Measurements from ENCODE around the gene CNTFR.

Gene CNTFR

DNA sequence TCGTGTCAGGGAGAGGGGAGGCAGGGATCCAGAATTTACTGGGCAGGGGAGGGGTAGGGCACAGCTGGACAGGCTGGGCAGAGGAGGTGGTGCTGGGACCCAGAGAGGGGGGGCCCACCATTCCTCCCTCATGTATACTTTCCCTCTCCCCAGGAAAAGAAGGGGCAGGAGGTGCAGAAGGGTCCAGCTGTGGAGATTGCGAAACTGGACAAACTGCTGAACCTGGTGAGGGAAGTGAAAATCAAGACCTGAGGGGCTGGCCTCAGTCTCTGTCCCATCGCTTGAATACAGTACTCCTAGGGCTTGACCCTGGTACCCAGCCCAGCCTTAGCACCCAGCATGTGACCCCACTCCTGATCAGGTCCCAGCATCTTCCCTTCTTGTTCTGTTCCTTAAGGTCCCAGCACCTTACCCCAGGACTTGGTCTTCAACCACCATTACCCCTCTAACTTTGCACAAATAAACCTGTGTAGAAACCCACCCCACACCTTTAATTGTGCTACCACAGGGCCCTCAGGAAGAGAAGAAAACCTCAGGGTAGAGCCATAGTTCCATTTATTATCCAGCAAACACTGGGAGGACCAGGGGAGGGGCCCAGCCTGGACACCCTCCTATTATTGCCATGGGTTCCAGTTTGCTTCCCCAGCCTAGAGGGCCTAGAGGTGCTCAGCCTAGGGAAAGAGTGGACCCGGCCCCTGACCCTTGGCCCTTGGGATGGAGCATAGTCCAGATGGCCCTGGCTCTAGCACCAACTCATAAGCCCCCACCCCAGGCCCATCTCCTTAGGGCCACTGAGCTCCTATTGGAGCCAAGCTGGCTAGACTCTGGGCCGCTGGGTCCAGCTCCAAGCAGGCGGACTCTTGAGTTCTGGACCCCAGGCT lies 68.8 kb downstream of the CNTFR start:
- Histone ChIP-seq H3K9me3 (ENCODE audit: control insufficient read depth in 2 of 2, low read length in 2 of 2) (no peaks in the 10 kb centered on the region), H3K4me1 (ENCODE audit: control insufficient read depth, insufficient read depth, low read length) (peaks cover 13% of the 10 kb centered on the region), H3K4me3 (ENCODE audit: low read length in 2 of 2) (no peak overlapping the region), H3K9ac (ENCODE audit: low read length in 2 of 2) (no peak overlapping the region), H3K27me3 (ENCODE audit: control insufficient read depth in 1 of 2, insufficient read depth in 2 of 2, low read length in 2 of 2) (no peaks in the 10 kb centered on the region), H3K27ac (ENCODE audit: low read length) (no peak overlapping the region), H3K36me3 (ENCODE audit: control insufficient read depth in 2 of 2, insufficient read depth in 2 of 2, low read length in 2 of 2) (no peaks in the 10 kb centered on the region)

DNA sequence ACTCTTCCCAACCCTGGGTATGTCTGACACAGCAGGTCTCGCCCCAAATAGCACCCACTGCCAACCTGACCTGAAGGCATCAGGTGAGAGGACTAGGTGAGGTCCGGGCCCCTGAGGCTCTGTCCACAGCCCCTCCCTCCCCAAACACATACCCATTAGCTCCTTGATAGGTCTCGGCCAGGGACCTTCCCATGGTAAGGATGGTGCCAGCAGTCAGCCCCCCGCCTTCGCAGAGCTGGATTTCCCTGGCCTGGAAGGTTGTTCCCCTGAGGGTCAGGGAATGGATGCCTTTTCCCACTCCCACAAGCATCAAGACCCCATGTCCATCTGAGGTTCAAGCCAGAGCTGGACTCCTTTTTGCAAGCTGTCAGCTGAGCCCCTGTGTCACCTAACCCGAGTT lies 69.4 kb downstream of the CNTFR start:
- H3K27me3 ChIP-seq (ENCODE audit: control insufficient read depth in 1 of 2, insufficient read depth in 2 of 2, low read length in 2 of 2) = no peaks in the 10 kb centered on the region
- peaks cover 13% of the 10 kb centered on the region for H3K4me1 ChIP-seq (ENCODE audit: control insufficient read depth, insufficient read depth, low read length)
- H3K9ac ChIP-seq (ENCODE audit: low read length in 2 of 2) = no peak overlapping the region

DNA sequence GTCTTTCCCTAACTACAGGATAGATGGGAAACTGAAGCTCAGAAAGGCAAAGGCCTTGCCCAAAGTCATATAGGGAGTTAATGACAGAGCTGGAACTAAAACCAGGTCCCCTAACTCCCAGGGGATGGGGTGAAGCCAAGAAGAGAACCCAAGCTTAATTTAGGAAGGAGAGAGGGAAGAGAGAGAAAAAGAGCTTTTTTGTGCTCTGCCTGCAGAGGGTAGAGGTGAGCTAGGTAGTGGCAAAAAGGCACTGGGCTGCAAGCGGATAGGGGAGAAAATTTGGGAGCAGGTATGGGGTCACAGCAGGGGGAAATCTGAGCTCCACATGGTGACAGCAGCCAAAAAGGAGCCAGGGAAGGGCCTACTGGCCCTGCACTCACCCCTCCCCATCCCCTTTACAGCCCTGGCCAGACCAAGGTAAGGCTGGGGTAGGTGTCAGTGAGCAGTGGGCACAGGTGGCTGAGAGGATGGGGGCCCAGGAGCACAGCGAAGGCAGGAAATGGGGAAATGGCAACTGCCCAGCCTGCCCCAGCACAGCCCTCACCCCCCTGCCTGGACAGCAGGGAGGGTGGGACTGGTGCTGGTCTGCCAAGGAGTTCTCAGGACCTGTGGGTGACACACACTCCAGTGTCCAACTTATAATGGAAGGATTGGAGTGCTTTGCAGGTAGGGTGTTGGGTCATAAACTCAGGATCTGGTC lies 70.1 kb downstream of the CNTFR start:
- no peaks in the 10 kb centered on the region for H3K36me3 ChIP-seq (ENCODE audit: control insufficient read depth in 2 of 2, insufficient read depth in 2 of 2, low read length in 2 of 2)
- peaks cover 13% of the 10 kb centered on the region for H3K4me1 ChIP-seq (ENCODE audit: control insufficient read depth, insufficient read depth, low read length)
- no peak overlapping the region for H3K4me3 ChIP-seq (ENCODE audit: low read length in 2 of 2)
- H3K9ac ChIP-seq (ENCODE audit: low read length in 2 of 2) = no peak overlapping the region
- H3K9me3 ChIP-seq (ENCODE audit: control insufficient read depth in 2 of 2, low read length in 2 of 2) = no peaks in the 10 kb centered on the region
- no peaks in the 10 kb centered on the region for H3K27me3 ChIP-seq (ENCODE audit: control insufficient read depth in 1 of 2, insufficient read depth in 2 of 2, low read length in 2 of 2)
- no peak overlapping the region for H3K27ac ChIP-seq (ENCODE audit: low read length)

More for the DNA sequence above, 69.4 kb downstream of the CNTFR start:
- Histone ChIP-seq H3K36me3 (ENCODE audit: control insufficient read depth in 2 of 2, insufficient read depth in 2 of 2, low read length in 2 of 2) (no peaks in the 10 kb centered on the region), H3K27ac (ENCODE audit: low read length) (no peak overlapping the region), H3K9me3 (ENCODE audit: control insufficient read depth in 2 of 2, low read length in 2 of 2) (no peaks in the 10 kb centered on the region), H3K4me3 (ENCODE audit: low read length in 2 of 2) (no peak overlapping the region)

DNA sequence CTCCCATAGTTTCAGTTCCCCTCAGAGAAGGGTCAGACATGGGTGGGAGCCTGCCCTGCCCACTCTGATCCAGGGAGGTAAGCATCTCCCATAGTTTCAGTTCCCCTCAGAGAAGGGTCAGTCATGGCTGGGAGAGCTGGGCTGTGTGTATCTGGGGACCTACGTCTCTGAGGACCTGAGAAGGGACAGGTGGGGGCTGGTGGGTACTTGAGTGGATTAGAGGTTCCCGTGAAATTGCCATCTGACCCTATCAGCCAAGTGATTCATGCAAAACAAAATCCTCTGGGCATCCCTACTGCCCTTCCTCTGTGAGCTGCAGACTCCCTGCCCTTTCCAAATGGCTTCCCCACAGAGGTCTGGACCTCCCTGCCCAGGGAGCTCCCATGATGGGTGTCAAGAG lies 70.6 kb downstream of the CNTFR start:
- no peaks in the 10 kb centered on the region for H3K9me3 ChIP-seq (ENCODE audit: control insufficient read depth in 2 of 2, low read length in 2 of 2)
- H3K9ac ChIP-seq (ENCODE audit: low read length in 2 of 2) = no peak overlapping the region
- H3K27me3 ChIP-seq (ENCODE audit: control insufficient read depth in 1 of 2, insufficient read depth in 2 of 2, low read length in 2 of 2) = no peaks in the 10 kb centered on the region
- H3K4me1 ChIP-seq (ENCODE audit: control insufficient read depth, insufficient read depth, low read length) = peaks cover 13% of the 10 kb centered on the region
- H3K4me3 ChIP-seq (ENCODE audit: low read length in 2 of 2) = no peak overlapping the region
- no peaks in the 10 kb centered on the region for H3K36me3 ChIP-seq (ENCODE audit: control insufficient read depth in 2 of 2, insufficient read depth in 2 of 2, low read length in 2 of 2)
- no peak overlapping the region for H3K27ac ChIP-seq (ENCODE audit: low read length)

DNA sequence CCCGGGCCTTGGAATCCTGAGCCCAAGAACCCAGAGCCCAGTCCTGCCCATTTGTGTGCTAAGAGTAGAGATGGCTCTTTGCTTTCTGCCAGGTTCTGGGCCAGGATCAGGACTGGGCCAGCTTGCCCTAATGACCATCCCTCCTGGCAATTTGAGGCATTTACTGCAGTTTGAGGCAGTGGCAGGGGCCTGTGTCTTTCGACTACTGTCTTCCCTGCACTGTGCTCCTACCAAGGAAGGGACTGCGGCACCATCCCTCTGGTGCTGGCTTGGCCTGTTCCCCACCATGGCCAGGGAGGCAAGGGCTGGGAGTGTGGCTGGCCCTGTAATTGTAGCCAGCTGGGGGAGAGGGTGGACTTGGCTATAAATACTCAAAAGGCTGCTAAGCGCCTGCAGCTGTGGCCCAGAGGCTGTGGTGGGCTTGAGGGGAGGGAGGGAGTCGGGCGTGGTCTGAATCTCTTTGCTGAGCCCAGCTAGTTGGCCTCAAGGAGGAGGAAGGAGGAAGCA lies 71.4 kb downstream of the CNTFR start:
- no peaks in the 10 kb centered on the region for H3K27me3 ChIP-seq (ENCODE audit: control insufficient read depth in 1 of 2, insufficient read depth in 2 of 2, low read length in 2 of 2)
- peaks cover 9% of the 10 kb centered on the region for H3K4me1 ChIP-seq (ENCODE audit: control insufficient read depth, insufficient read depth, low read length)
- H3K9ac ChIP-seq (ENCODE audit: low read length in 2 of 2) = no peak overlapping the region
- no peak overlapping the region for H3K4me3 ChIP-seq (ENCODE audit: low read length in 2 of 2)
- no peaks in the 10 kb centered on the region for H3K9me3 ChIP-seq (ENCODE audit: control insufficient read depth in 2 of 2, low read length in 2 of 2)
- no peaks in the 10 kb centered on the region for H3K36me3 ChIP-seq (ENCODE audit: control insufficient read depth in 2 of 2, insufficient read depth in 2 of 2, low read length in 2 of 2)
- H3K27ac ChIP-seq (ENCODE audit: low read length) = no peak overlapping the region

DNA sequence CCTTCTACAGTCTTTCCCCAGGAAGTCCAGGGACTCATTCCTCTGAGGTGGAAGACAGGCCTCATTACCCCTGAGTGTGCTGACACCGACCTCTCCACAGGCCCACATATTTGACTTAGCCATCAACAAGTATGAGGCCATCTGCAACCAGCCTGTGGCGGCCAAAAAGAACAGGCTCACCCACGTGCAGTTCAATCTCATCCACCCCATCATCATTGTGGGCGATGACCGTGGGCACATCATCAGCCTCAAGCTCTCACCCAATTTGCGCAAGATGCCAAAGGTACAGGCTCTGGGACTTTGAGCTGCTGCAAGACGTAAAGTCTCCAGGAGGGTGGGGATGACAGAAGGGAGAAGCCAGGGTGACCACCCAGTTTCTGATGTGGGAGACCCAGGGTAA lies 72.3 kb downstream of the CNTFR start:
- H3K4me1 ChIP-seq (ENCODE audit: control insufficient read depth, insufficient read depth, low read length) = peaks cover 3% of the 10 kb centered on the region
- H3K27me3 ChIP-seq (ENCODE audit: control insufficient read depth in 1 of 2, insufficient read depth in 2 of 2, low read length in 2 of 2) = no peaks in the 10 kb centered on the region
- no peaks in the 10 kb centered on the region for H3K36me3 ChIP-seq (ENCODE audit: control insufficient read depth in 2 of 2, insufficient read depth in 2 of 2, low read length in 2 of 2)
- H3K9me3 ChIP-seq (ENCODE audit: control insufficient read depth in 2 of 2, low read length in 2 of 2) = no peaks in the 10 kb centered on the region
- H3K4me3 ChIP-seq (ENCODE audit: low read length in 2 of 2) = no peak overlapping the region
- H3K27ac ChIP-seq (ENCODE audit: low read length) = no peak overlapping the region
- no peak overlapping the region for H3K9ac ChIP-seq (ENCODE audit: low read length in 2 of 2)

DNA sequence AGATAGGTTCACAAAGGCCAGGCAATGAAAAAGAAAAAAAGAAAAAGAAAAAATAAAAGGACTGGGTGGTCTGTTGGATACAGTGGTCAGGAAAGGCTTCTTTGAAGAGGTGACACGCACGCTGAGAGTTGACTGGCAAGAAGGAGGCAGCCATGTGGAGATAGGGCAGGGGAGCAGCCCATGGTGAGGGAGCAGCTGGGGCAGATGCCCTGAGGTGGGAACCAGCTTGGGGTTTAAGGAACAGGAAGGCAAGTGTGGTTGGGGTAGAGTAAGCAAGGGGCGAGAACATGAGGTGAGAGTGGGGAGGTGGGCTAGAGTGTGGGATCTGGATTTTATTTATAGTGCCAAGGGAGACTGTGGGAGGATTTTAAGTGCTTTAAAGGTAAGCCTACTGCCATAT lies 73.6 kb downstream of the CNTFR start:
- Histone ChIP-seq H3K27ac (ENCODE audit: low read length) (no peak overlapping the region), H3K27me3 (ENCODE audit: control insufficient read depth in 1 of 2, insufficient read depth in 2 of 2, low read length in 2 of 2) (no peaks in the 10 kb centered on the region), H3K9ac (ENCODE audit: low read length in 2 of 2) (no peak overlapping the region), H3K4me3 (ENCODE audit: low read length in 2 of 2) (no peak overlapping the region), H3K9me3 (ENCODE audit: control insufficient read depth in 2 of 2, low read length in 2 of 2) (no peaks in the 10 kb centered on the region), H3K36me3 (ENCODE audit: control insufficient read depth in 2 of 2, insufficient read depth in 2 of 2, low read length in 2 of 2) (no peaks in the 10 kb centered on the region), H3K4me1 (ENCODE audit: control insufficient read depth, insufficient read depth, low read length) (no peaks in the 10 kb centered on the region)

DNA sequence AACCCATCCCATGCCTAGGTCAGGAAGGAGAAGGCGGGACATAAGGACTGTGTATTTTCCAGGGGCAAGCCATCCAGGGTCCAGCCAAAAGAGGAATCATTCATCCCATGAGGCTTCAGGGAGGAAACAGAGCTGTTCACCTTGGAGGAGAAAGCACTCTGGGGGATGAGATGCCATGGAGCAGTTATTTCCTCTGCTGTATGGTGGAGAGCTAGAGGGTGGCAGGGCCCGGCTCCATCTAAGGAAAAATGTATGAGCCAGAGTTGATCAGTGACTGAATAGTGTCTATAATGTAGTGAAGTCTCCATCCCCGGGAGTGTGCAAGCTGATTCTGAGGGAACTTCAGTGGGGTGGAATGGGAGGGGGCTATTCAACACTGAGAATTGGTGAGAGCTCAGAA lies 74.7 kb downstream of the CNTFR start:
- Histone ChIP-seq H3K9me3 (ENCODE audit: control insufficient read depth in 2 of 2, low read length in 2 of 2) (no peaks in the 10 kb centered on the region), H3K36me3 (ENCODE audit: control insufficient read depth in 2 of 2, insufficient read depth in 2 of 2, low read length in 2 of 2) (no peaks in the 10 kb centered on the region), H3K4me1 (ENCODE audit: control insufficient read depth, insufficient read depth, low read length) (no peaks in the 10 kb centered on the region), H3K4me3 (ENCODE audit: low read length in 2 of 2) (no peak overlapping the region), H3K9ac (ENCODE audit: low read length in 2 of 2) (no peak overlapping the region), H3K27ac (ENCODE audit: low read length) (no peak overlapping the region), H3K27me3 (ENCODE audit: control insufficient read depth in 1 of 2, insufficient read depth in 2 of 2, low read length in 2 of 2) (no peaks in the 10 kb centered on the region)

DNA sequence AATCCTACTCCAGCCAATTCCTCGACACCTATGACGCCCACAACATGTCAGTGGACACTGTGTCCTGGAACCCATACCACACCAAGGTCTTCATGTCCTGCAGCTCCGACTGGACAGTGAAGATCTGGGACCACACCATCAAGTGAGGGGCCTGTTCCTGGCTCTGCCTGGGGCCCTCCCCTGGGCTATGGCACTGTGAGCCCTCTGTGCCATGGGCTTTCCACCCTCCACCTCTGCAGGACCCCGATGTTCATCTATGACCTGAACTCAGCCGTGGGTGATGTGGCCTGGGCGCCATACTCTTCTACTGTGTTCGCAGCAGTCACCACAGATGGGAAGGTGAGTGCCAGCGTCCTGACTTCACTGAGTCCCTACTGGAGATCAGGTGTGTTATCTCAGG lies 75.1 kb downstream of the CNTFR start:
- Histone ChIP-seq H3K9ac (ENCODE audit: low read length in 2 of 2) (no peak overlapping the region), H3K4me1 (ENCODE audit: control insufficient read depth, insufficient read depth, low read length) (no peaks in the 10 kb centered on the region), H3K4me3 (ENCODE audit: low read length in 2 of 2) (no peak overlapping the region), H3K9me3 (ENCODE audit: control insufficient read depth in 2 of 2, low read length in 2 of 2) (no peaks in the 10 kb centered on the region), H3K27ac (ENCODE audit: low read length) (no peak overlapping the region), H3K27me3 (ENCODE audit: control insufficient read depth in 1 of 2, insufficient read depth in 2 of 2, low read length in 2 of 2) (no peaks in the 10 kb centered on the region), H3K36me3 (ENCODE audit: control insufficient read depth in 2 of 2, insufficient read depth in 2 of 2, low read length in 2 of 2) (no peaks in the 10 kb centered on the region)

DNA sequence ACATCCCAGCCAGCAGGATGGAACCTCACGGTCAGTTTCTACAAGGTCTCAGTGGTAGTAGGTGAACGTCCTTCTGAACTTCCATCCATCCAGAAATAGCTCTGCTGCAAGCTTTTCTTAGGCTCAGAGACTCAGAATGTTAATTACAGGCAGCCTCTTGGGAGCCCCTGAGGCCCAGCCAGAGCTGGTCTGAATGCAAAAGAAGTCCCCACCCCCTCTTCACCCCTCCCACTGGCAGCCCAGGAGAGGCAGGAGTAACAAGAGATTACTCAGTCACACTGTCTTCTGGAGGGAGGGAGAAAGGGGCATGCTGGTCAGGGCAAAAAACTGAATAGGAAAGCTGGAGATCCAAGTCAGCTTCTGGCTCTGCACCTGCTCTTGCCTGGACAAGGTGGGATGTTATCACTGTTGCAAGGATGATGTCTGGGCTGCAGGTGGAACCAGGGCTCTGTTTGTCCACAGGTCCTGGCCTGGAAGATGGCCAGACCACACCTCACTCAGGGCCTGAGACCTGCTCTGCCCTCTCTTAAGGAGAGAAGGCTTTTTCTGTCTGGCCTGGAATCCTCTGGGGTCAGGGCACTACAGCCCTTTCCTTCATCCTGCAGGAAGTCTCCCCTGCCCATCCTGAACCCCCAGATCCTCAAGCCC lies 75.8 kb downstream of the CNTFR start:
- Histone ChIP-seq H3K36me3 (ENCODE audit: control insufficient read depth in 2 of 2, insufficient read depth in 2 of 2, low read length in 2 of 2) (no peaks in the 10 kb centered on the region), H3K9me3 (ENCODE audit: control insufficient read depth in 2 of 2, low read length in 2 of 2) (no peaks in the 10 kb centered on the region), H3K9ac (ENCODE audit: low read length in 2 of 2) (no peak overlapping the region), H3K27ac (ENCODE audit: low read length) (no peak overlapping the region), H3K27me3 (ENCODE audit: control insufficient read depth in 1 of 2, insufficient read depth in 2 of 2, low read length in 2 of 2) (no peaks in the 10 kb centered on the region), H3K4me3 (ENCODE audit: low read length in 2 of 2) (no peak overlapping the region), H3K4me1 (ENCODE audit: control insufficient read depth, insufficient read depth, low read length) (no peaks in the 10 kb centered on the region)
